GM15510 (cell line): ENCODE measurements around the gene MICOS13.

Source experiments
- POLR2A ChIP-seq: IDR thresholded peaks from 3 replicates; pipeline ENCODE4 v1.6.1; 2011; ENCODE audit warnings: borderline replicate concordance; ENCODE audit not compliant: insufficient read length; ENCODE audit errors: extremely low read depth

MICOS13 gene

DNA sequence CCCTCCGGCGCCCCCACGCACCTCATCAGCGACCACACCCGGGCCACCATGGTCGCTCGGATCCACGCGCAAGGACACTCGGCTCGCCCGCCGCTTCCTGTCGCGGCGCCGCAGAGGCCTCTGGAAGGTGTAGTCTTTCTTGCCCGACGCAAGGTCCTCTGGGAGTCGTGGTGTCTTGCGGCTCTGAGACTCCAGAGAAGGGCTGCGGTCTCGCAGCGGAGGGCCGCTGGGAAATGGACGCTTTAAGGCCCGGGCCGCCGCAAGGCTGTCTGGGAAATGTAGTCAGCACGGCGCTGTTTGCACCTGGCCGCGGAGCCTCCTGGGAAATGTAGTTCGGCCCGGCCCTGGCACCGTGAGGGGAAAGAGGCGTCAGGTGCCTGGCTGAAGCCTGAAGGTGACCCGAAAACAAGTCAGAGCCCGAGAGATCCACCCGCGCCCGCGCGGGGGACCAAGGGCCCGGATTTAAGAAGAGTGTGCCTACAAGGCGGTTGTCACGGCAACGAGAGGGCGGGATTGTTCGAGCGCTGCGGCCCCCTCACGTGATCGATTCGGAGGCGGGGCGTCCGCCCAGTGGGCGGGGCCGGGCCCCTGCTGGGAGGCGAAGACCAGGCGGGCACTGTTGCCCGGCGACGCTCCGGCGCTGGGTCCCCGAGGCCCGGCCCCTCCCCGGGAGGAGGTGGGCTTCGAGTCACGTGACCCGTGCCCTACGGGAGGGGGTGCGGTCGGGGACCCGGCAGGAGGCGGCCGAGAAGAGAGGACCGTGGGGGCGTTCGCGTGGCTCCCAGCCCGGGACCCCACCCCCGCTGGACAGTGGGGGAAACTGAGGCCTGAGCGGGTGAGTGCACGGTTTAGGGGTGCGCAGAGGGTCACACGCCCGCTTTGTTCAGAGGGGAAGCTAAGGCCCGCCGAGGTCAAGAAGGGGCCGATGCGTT, at the start of gene MICOS13, which contains the start of gene HSD11B1L:
Gene MICOS13 (minus strand): TSS at position 80 of the 932 bp plus-strand sequence. CDS start 30 bp downstream, at position 50.
Gene HSD11B1L (plus strand): TSS at position 591 of the 932 bp plus-strand sequence. CDS start 3,806 bp downstream, outside the sequence.
- peak; percentile 79 for TF ChIP-seq POLR2A

GRCh38 chr19:5727453-5728050, 47.2 kb upstream of the MICOS13 start:
- no peak for TF ChIP-seq POLR2A

DNA sequence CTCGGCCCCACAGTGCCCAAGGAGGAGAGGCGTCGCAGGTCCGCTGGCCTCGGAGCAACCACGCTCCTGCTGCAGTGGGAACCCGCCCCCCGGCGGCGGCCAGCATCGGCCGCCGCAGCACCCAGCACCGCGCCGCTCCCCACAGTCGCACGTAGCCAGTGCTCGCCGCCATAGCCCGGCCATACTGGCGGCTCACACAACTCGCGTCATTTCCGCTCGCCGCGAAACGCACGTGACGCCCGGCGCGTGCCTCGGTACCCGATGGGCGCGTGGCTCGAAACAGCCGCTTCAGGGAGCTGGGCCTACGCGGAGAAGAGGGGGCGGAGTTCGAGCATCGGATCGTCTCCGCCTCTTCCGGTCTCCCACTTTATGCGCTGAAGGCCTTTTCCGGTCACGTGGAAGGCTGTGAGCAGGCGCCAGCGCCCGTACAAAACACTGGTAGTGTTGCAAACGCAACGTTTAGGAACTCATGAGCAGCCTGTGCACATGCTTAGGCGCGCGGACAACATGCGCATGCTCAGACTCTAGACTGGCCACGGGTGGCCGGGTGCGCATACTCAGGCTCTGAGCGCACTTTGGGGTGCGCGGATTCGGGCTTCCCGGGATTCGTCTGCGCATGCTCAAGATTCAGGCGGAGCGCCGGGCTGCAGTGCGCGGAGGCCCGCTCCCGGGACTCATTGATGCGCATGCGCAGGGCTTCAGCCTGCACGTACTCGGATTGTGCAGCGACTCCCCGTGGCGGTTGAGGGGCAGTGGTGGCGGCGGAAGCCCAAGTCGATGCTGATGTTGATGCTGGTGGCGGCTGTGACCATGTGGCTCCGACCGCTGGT, 39.9 kb upstream of the MICOS13 start, which contains the start of the genes CATSPERD and LONP1:
Gene CATSPERD (plus strand): TSS at position 677 of the 830 bp plus-strand sequence. CDS start 101 bp downstream, at position 778.
Gene LONP1 (minus strand): TSS at position 186 of the 830 bp plus-strand sequence. CDS start 14 bp downstream, at position 172.
- peak; percentile 88 for TF ChIP-seq POLR2A

DNA sequence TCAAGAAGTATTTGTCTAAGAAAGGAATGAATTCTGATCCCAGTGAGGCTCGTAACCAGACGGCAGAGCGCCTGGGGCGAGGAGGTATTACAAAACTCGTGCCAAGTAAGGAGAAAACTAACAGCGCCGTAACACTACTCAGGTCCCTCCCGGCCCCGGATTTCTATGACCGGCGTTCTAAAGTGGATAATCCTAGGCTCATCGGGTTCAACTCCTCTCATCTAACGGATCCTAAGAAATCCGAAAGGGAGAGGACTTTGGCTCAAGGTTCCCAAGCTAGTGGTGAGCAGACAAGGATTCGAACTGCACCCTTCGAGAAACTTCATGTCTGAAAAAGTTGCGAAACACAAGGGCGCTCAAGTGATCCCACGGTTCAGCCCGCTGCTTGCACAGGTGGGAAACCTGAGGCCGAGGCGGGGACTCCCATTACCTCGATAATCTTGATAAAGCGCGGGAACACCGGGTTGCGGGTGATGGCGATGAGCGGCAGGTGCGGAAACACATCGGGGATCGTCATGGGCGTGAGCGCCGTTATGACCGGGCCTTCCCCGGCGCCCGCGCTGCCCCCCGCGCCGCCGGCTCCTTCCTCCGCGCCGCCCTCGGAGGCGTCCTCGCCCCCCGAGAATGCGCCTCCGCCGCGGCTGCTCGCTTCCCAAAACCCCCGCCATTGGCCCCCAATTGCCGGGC, 39.1 kb upstream of the MICOS13 start:
- TF ChIP-seq POLR2A, result no peak

- TF ChIP-seq POLR2A, result no peak
These were observed 38.4 kb upstream of the MICOS13 start for GRCh38 chr19:5718579-5719273.

- no peak for TF ChIP-seq POLR2A
These were observed 37.8 kb upstream of the MICOS13 start for GRCh38 chr19:5718037-5718578.

GRCh38 chr19:5717215-5717935, 37.1 kb upstream of the MICOS13 start:
- no peak for TF ChIP-seq POLR2A

- TF ChIP-seq POLR2A, result no peak
These were observed 34.5 kb upstream of the MICOS13 start for GRCh38 chr19:5714816-5715215.

DNA sequence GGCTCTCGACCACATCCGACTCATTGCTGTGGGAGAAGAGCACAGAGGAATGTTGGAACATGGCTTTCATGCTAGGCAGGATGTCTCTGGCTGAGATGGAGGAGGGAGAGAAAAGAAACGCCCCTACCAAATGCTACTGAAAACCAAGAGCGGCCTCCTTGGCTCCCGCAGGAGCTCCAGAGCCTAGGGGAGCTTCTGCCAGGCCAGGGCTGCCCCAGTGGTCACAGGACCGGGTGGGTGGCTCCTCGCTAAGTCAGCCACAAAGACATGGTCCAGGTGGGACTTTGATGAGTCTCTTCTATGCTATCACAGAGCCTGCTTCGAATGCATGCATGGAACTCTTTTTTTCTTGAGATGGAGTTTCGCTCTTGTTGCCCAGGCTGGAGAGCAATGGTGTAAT, 32.9 kb upstream of the MICOS13 start:
- TF ChIP-seq POLR2A, result no peak

DNA sequence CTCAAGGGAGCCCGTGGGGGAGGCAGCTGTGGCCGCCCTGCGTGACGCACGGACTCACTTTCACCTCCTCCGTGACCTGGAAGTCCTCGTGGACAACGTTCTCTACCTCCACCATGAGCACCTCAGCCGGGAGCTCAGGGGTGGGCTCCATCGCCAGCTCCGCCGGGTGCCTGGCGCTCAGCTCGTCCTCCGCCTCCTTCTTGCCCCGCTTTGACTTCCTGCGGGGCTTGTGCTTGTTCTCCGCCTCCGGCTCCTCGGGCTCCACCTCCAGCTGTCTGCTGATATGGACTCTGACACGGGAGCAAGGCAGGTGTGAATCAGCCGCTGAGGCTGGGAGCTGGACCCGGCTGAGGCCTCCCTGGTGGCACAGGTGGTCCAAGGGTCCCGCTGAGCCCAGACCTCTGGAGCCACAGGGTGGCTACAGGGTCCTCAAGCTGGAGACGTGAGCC, 31.4 kb upstream of the MICOS13 start:
- TF ChIP-seq POLR2A, result no peak

- TF ChIP-seq POLR2A, result no peak
These were observed 30.7 kb upstream of the MICOS13 start for GRCh38 chr19:5711025-5711424.
